ENCODE data around the gene SEMA3F. TPM values are rescaled to one million over a fixed set of nuclear protein-coding genes. Genes with fewer than 3 reads are reported as not detected.

Gene SEMA3F
- total RNA-seq, 1 donor, result 1.1 TPM

- DNase-seq (ENCODE audit: low read depth in 2 of 3, low spot score in 2 of 3), result no peak
Observed at GRCh38 chr3:50132421-50133282, 22.5 kb upstream of the SEMA3F start.

GRCh38 chr3:50133283-50133615 is 21.9 kb upstream of the SEMA3F start:
- DNase-seq (ENCODE audit: low read depth in 2 of 3, low spot score in 2 of 3), result no peak

GRCh38 chr3:50134367-50134766 is 20.8 kb upstream of the SEMA3F start:
- DNase-seq (ENCODE audit: low read depth in 2 of 3, low spot score in 2 of 3), result no peak

GRCh38 chr3:50135964-50136363 is 19.2 kb upstream of the SEMA3F start:
- no peak for DNase-seq (ENCODE audit: low read depth in 2 of 3, low spot score in 2 of 3)

GRCh38 chr3:50136714-50137405 is 18.3 kb upstream of the SEMA3F start:
- DNase-seq (ENCODE audit: low read depth in 2 of 3, low spot score in 2 of 3), result no peak

- no peak for DNase-seq (ENCODE audit: low read depth in 2 of 3, low spot score in 2 of 3)
Observed at GRCh38 chr3:50137531-50137930, 17.6 kb upstream of the SEMA3F start.

- DNase-seq (ENCODE audit: low read depth in 2 of 3, low spot score in 2 of 3), result peak in 2 of 3 donors; percentile 33 to 36
Observed at GRCh38 chr3:50138266-50139200, 16.6 kb upstream of the SEMA3F start.

- no peak for DNase-seq (ENCODE audit: low read depth in 2 of 3, low spot score in 2 of 3)
Observed at GRCh38 chr3:50139308-50139707, 15.8 kb upstream of the SEMA3F start.

GRCh38 chr3:50139718-50140423 is 15.3 kb upstream of the SEMA3F start:
- DNase-seq (ENCODE audit: low read depth in 2 of 3, low spot score in 2 of 3), result no peak

GRCh38 chr3:50140990-50141389 is 14.1 kb upstream of the SEMA3F start:
- no peak for DNase-seq (ENCODE audit: low read depth in 2 of 3, low spot score in 2 of 3)

- no peak for DNase-seq (ENCODE audit: low read depth in 2 of 3, low spot score in 2 of 3)
Observed at GRCh38 chr3:50146316-50146901, 8.7 kb upstream of the SEMA3F start.

- DNase-seq (ENCODE audit: low read depth in 2 of 3, low spot score in 2 of 3), result no peak
Observed at GRCh38 chr3:50147016-50147415, 8.1 kb upstream of the SEMA3F start.

- no peak for DNase-seq (ENCODE audit: low read depth in 2 of 3, low spot score in 2 of 3)
Observed at GRCh38 chr3:50147447-50147846, 7.7 kb upstream of the SEMA3F start.

- DNase-seq (ENCODE audit: low read depth in 2 of 3, low spot score in 2 of 3), result no peak
Observed at GRCh38 chr3:50147861-50148260, 7.3 kb upstream of the SEMA3F start.

- DNase-seq (ENCODE audit: low read depth in 2 of 3, low spot score in 2 of 3), result no peak
Observed at GRCh38 chr3:50150404-50150750, 4.7 kb upstream of the SEMA3F start.

GRCh38 chr3:50150863-50151686 is 4.0 kb upstream of the SEMA3F start:
- DNase-seq (ENCODE audit: low read depth in 2 of 3, low spot score in 2 of 3), result no peak

GRCh38 chr3:50151728-50152127 is 3.4 kb upstream of the SEMA3F start:
- DNase-seq (ENCODE audit: low read depth in 2 of 3, low spot score in 2 of 3), result no peak

GRCh38 chr3:50153782-50154475 is 1.2 kb upstream of the SEMA3F start:
- DNase-seq (ENCODE audit: low read depth in 2 of 3, low spot score in 2 of 3), result no peak

- peak in 1 of 3 donors; percentile 13 for DNase-seq (ENCODE audit: low read depth in 2 of 3, low spot score in 2 of 3)
Observed at GRCh38 chr3:50154476-50154839, 666 bp upstream of the SEMA3F start.

All from hematopoietic multipotent progenitor cell (in vitro differentiated cells).